GM23338 (cell line): Measurements from ENCODE around the gene PRSS21. TPM values are rescaled to one million over a fixed set of nuclear protein-coding genes. Genes with fewer than 3 reads are reported as not detected.

Experiments used
- ATAC-seq: fragments of 200-7000 bp; cut with Tn5 transposase; 3 replicates; pipeline ENCODE4 v1.9.1; 2020
- DNase-seq: peaks from one replicate; pipeline ENCODE4 v3.0.0-alpha.2; 2015; ENCODE audit warnings: low spot score
- H2AFZ ChIP-seq: fragments of 200-600 bp; sonication (generic); 2 replicates; pipeline ENCODE4 v1.8.0; 2016; ENCODE audit warnings: antibody characterized with exemption, mild to moderate bottlenecking, moderate library complexity
- H3F3A ChIP-seq: fragments of 200-600 bp; sonication (generic); replicated peaks from 2 replicates; pipeline ENCODE4 v1.8.0; 2017; ENCODE audit warnings: antibody characterized with exemption, mixed run types, low read depth
- H3K27ac ChIP-seq: fragments of 200-600 bp; sonication (generic); 2 replicates; pipeline ENCODE4 v1.6.1; 2016; ENCODE audit warnings: low read depth
- H3K27me3 ChIP-seq: fragments of 200-600 bp; sonication (generic); 2 replicates; pipeline ENCODE4 v1.8.0; 2016; ENCODE audit warnings: mild to moderate bottlenecking, mixed run types, moderate library complexity; ENCODE audit not compliant: insufficient read depth
- H3K36me3 ChIP-seq: fragments of 200-600 bp; sonication (generic); 2 replicates; pipeline ENCODE4 v1.8.0; 2016; ENCODE audit warnings: mild to moderate bottlenecking; ENCODE audit not compliant: insufficient read depth
- H3K4me1 ChIP-seq: fragments of 200-600 bp; sonication (generic); 2 replicates; pipeline ENCODE4 v1.8.0; 2016; ENCODE audit warnings: mild to moderate bottlenecking, moderate library complexity; ENCODE audit not compliant: insufficient read depth
- H3K4me2 ChIP-seq: fragments of 200-600 bp; sonication (generic); 2 replicates; pipeline ENCODE4 v1.7.1; 2017; ENCODE audit warnings: mixed run types
- H3K4me3 ChIP-seq: fragments of 200-600 bp; sonication (generic); 2 replicates; pipeline ENCODE4 v1.6.1; 2016; ENCODE audit warnings: mixed run types
- H3K79me2 ChIP-seq: fragments of 200-600 bp; sonication (generic); replicated peaks from 2 replicates; pipeline ENCODE4 v1.8.0; 2017; ENCODE audit warnings: mild to moderate bottlenecking; ENCODE audit not compliant: insufficient read depth
- H3K9me2 ChIP-seq: fragments of 200-600 bp; sonication (generic); 2 replicates; pipeline ENCODE4 v1.8.0; 2017; ENCODE audit not compliant: insufficient read depth
- H4K20me1 ChIP-seq: fragments of 200-600 bp; sonication (generic); replicated peaks from 2 replicates; pipeline ENCODE4 v1.8.0; 2017; ENCODE audit warnings: mild to moderate bottlenecking; ENCODE audit not compliant: insufficient read depth
- H3K27ac Mint-ChIP-seq: 2 replicates; pipeline ENCODE4 v1.8.0; 2020; ENCODE audit warnings: inconsistent platforms, mild to moderate bottlenecking, moderate library complexity, mixed read lengths
- H3K27me3 Mint-ChIP-seq: 3 replicates; pipeline ENCODE4 v1.8.0; 2022; ENCODE audit warnings: low read depth, mild to moderate bottlenecking, moderate library complexity, mixed read lengths, inconsistent platforms; ENCODE audit not compliant: insufficient read depth, poor library complexity
- H3K36me3 Mint-ChIP-seq: 3 replicates; pipeline ENCODE4 v1.8.0; 2021; ENCODE audit warnings: low read depth, mild to moderate bottlenecking, inconsistent platforms, moderate library complexity, mixed read lengths
- H3K4me1 Mint-ChIP-seq: 3 replicates; pipeline ENCODE4 v1.8.0; 2020; ENCODE audit warnings: mild to moderate bottlenecking, inconsistent platforms, mixed read lengths
- H3K4me3 Mint-ChIP-seq: 3 replicates; pipeline ENCODE4 v1.8.0; 2021; ENCODE audit warnings: moderate library complexity, mild to moderate bottlenecking, inconsistent platforms, mixed read lengths
- H3K9me3 Mint-ChIP-seq: 3 replicates; pipeline ENCODE4 v1.8.0; 2020; ENCODE audit warnings: moderate library complexity, mild to moderate bottlenecking, inconsistent platforms, mixed read lengths
- CREB1 ChIP-seq: fragments of 250-450 bp; sonication (Bioruptor Pico); IDR thresholded peaks from 2 replicates; pipeline ENCODE4 v1.5.0; 2020; ENCODE audit warnings: low read depth, mild to moderate bottlenecking, moderate library complexity
- NANOG ChIP-seq: IDR thresholded peaks from 2 replicates; pipeline ENCODE4 v1.6.1; 2016; ENCODE audit warnings: antibody characterized with exemption, borderline replicate concordance
- POLR2AphosphoS5 ChIP-seq: IDR thresholded peaks from 2 replicates; pipeline ENCODE4 v1.6.1; 2016; ENCODE audit warnings: antibody characterized with exemption, low read depth
- STAT1 ChIP-seq: IDR thresholded peaks from one replicate; pipeline ENCODE4 v1.6.1; 2016; ENCODE audit warnings: antibody characterized with exemption; ENCODE audit not compliant: unreplicated experiment
- ZNF114 ChIP-seq: fragments of 250-450 bp; sonication (Bioruptor Pico); IDR thresholded peaks from 2 replicates; pipeline ENCODE4 v1.5.0; 2020; ENCODE audit warnings: mild to moderate bottlenecking, moderate library complexity
- polyA plus RNA-seq: library from polyadenylated mRNA; unstranded; fragments of >200 nt; fragmentation: Nextera tagmentation; extraction: Ambion mirVana; gene quantifications from 2 replicates; pipeline ENCODE4 v1.2.1, GENCODE V29; 2016
- total RNA-seq: library from RNA; depleted of rRNA; stranded (reverse); fragments of >200 nt; shearing (Covaris generic); gene quantifications from 2 replicates; pipeline ENCODE4 v1.2.3, GENCODE V29; 2014
- TF ChIP-seq, protein P1 (sequence below): IDR thresholded peaks from one replicate; pipeline ENCODE4 v1.6.1; 2018; ENCODE audit warnings: antibody characterized with exemption; ENCODE audit not compliant: unreplicated experiment
- TF ChIP-seq, protein P2 (sequence below): fragments of 250-450 bp; sonication (Bioruptor Pico); IDR thresholded peaks from 2 replicates; pipeline ENCODE4 v1.5.0; 2020; ENCODE audit warnings: mild to moderate bottlenecking, moderate library complexity

The PRSS21 gene
- total and polyA plus RNA-seq, 2 experiments from 2014 or later: 2.4 to 3.1 TPM

DNA sequence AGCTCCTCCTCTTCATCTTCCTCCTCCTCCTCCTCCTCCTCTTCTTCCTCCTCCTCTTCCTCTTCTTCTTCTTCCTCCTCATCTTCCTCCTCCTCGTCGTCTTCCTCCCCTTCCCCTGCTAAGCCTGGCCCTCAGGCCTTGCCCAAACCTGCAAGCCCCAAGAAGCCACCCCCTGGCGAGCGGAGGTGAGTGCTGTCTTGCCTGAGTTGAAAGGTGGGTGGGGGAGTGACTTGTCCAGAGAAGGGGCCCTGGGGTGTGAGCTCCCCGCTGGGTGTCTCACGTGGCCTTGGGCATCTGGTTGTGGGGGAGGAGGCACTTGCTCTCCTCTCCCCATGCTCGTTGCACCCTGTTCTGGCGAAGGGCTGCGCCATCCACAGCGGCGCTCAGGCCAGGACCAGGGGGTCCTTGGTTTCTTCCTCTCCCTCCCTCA lies 47.9 kb upstream of the PRSS21 start:
- ATAC-seq: no peak
- peaks cover 26% of the 10 kb centered on the region for H3K9me3 Mint-ChIP-seq
- no peak for TF ChIP-seq CREB1 (CRISPR knock-in tag)
- no peak for TF ChIP-seq NANOG
- no peak for TF ChIP-seq POLR2AphosphoS5
- TF ChIP-seq ZNF114: no peak
- TF ChIP-seq STAT1: no peak
- TF ChIP-seq, protein P1, sequence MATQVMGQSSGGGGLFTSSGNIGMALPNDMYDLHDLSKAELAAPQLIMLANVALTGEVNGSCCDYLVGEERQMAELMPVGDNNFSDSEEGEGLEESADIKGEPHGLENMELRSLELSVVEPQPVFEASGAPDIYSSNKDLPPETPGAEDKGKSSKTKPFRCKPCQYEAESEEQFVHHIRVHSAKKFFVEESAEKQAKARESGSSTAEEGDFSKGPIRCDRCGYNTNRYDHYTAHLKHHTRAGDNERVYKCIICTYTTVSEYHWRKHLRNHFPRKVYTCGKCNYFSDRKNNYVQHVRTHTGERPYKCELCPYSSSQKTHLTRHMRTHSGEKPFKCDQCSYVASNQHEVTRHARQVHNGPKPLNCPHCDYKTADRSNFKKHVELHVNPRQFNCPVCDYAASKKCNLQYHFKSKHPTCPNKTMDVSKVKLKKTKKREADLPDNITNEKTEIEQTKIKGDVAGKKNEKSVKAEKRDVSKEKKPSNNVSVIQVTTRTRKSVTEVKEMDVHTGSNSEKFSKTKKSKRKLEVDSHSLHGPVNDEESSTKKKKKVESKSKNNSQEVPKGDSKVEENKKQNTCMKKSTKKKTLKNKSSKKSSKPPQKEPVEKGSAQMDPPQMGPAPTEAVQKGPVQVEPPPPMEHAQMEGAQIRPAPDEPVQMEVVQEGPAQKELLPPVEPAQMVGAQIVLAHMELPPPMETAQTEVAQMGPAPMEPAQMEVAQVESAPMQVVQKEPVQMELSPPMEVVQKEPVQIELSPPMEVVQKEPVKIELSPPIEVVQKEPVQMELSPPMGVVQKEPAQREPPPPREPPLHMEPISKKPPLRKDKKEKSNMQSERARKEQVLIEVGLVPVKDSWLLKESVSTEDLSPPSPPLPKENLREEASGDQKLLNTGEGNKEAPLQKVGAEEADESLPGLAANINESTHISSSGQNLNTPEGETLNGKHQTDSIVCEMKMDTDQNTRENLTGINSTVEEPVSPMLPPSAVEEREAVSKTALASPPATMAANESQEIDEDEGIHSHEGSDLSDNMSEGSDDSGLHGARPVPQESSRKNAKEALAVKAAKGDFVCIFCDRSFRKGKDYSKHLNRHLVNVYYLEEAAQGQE: no peak
- TF ChIP-seq, protein P2, sequence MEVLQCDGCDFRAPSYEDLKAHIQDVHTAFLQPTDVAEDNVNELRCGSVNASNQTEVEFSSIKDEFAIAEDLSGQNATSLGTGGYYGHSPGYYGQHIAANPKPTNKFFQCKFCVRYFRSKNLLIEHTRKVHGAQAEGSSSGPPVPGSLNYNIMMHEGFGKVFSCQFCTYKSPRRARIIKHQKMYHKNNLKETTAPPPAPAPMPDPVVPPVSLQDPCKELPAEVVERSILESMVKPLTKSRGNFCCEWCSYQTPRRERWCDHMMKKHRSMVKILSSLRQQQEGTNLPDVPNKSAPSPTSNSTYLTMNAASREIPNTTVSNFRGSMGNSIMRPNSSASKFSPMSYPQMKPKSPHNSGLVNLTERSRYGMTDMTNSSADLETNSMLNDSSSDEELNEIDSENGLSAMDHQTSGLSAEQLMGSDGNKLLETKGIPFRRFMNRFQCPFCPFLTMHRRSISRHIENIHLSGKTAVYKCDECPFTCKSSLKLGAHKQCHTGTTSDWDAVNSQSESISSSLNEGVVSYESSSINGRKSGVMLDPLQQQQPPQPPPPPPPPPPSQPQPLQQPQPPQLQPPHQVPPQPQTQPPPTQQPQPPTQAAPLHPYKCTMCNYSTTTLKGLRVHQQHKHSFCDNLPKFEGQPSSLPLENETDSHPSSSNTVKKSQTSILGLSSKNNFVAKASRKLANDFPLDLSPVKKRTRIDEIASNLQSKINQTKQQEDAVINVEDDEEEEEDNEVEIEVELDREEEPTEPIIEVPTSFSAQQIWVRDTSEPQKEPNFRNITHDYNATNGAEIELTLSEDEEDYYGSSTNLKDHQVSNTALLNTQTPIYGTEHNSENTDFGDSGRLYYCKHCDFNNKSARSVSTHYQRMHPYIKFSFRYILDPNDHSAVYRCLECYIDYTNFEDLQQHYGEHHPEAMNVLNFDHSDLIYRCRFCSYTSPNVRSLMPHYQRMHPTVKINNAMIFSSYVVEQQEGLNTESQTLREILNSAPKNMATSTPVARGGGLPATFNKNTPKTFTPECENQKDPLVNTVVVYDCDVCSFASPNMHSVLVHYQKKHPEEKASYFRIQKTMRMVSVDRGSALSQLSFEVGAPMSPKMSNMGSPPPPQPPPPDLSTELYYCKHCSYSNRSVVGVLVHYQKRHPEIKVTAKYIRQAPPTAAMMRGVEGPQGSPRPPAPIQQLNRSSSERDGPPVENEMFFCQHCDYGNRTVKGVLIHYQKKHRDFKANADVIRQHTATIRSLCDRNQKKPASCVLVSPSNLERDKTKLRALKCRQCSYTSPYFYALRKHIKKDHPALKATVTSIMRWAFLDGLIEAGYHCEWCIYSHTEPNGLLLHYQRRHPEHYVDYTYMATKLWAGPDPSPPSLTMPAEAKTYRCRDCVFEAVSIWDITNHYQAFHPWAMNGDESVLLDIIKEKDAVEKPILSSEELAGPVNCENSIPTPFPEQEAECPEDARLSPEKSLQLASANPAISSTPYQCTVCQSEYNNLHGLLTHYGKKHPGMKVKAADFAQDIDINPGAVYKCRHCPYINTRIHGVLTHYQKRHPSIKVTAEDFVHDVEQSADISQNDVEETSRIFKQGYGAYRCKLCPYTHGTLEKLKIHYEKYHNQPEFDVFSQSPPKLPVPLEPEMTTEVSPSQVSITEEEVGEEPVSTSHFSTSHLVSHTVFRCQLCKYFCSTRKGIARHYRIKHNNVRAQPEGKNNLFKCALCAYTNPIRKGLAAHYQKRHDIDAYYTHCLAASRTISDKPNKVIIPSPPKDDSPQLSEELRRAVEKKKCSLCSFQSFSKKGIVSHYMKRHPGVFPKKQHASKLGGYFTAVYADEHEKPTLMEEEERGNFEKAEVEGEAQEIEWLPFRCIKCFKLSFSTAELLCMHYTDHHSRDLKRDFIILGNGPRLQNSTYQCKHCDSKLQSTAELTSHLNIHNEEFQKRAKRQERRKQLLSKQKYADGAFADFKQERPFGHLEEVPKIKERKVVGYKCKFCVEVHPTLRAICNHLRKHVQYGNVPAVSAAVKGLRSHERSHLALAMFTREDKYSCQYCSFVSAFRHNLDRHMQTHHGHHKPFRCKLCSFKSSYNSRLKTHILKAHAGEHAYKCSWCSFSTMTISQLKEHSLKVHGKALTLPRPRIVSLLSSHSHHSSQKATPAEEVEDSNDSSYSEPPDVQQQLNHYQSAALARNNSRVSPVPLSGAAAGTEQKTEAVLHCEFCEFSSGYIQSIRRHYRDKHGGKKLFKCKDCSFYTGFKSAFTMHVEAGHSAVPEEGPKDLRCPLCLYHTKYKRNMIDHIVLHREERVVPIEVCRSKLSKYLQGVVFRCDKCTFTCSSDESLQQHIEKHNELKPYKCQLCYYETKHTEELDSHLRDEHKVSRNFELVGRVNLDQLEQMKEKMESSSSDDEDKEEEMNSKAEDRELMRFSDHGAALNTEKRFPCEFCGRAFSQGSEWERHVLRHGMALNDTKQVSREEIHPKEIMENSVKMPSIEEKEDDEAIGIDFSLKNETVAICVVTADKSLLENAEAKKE (CRISPR knock-in tag): no peak
- H2AFZ ChIP-seq: no peak overlapping the region
- no peak for DNase-seq
- peaks cover 99% of the 10 kb centered on the region for H3K36me3 Mint-ChIP-seq
- H3F3A ChIP-seq: peaks cover 71% of the 10 kb centered on the region
- H3K4me3 Mint-ChIP-seq: no peak overlapping the region
- peaks cover 16% of the 10 kb centered on the region for H3K9me2 ChIP-seq
- peaks cover 49% of the 10 kb centered on the region for H3K36me3 ChIP-seq
- H3K27me3 ChIP-seq: no peaks in the 10 kb centered on the region
- no peak overlapping the region for H3K4me3 ChIP-seq
- peaks cover 59% of the 10 kb centered on the region for H3K27me3 Mint-ChIP-seq
- H3K4me2 ChIP-seq: no peak overlapping the region
- H3K27ac Mint-ChIP-seq: peak overlapping the region; percentile 62
- peaks cover 46% of the 10 kb centered on the region for H3K79me2 ChIP-seq
- no peaks in the 10 kb centered on the region for H3K4me1 ChIP-seq
- peaks cover 37% of the 10 kb centered on the region for H3K4me1 Mint-ChIP-seq
- H4K20me1 ChIP-seq: peaks cover 24% of the 10 kb centered on the region
- peak overlapping the region; percentile 66 for H3K27ac ChIP-seq
